Karpas-422 (cell line): ENCODE results near the gene FUT6. TPM values are rescaled to one million over a fixed set of nuclear protein-coding genes. Genes with fewer than 3 reads are reported as not detected.

Experiments used
- DNase-seq: peaks from one replicate; pipeline ENCODE4 v3.0.0-alpha.2; 2015
- H2AFZ ChIP-seq: fragments of 200-600 bp; sonication (generic); 2 replicates; pipeline ENCODE4 v1.6.1; 2014; ENCODE audit warnings: antibody characterized with exemption, low read length, mixed read lengths
- H3K27ac ChIP-seq: fragments of 200-600 bp; sonication (generic); 2 replicates; pipeline ENCODE4 v1.5.1; 2014; ENCODE audit warnings: mild to moderate bottlenecking, low read length, moderate library complexity
- H3K27me3 ChIP-seq: fragments of 200-600 bp; sonication (generic); 2 replicates; pipeline ENCODE4 v1.6.1; 2014; ENCODE audit warnings: low read length, mixed read lengths
- H3K36me3 ChIP-seq: fragments of 200-600 bp; sonication (generic); 2 replicates; pipeline ENCODE4 v1.6.1; 2014; ENCODE audit warnings: low read length, mixed read lengths; ENCODE audit not compliant: insufficient read depth
- H3K4me1 ChIP-seq: fragments of 200-600 bp; sonication (generic); 2 replicates; pipeline ENCODE4 v1.6.1; 2014; ENCODE audit warnings: mild to moderate bottlenecking, low read length, mixed read lengths
- H3K4me2 ChIP-seq: fragments of 200-600 bp; sonication (generic); 2 replicates; pipeline ENCODE4 v1.6.1; 2014; ENCODE audit warnings: low read length, low read depth, mild to moderate bottlenecking; ENCODE audit not compliant: poor library complexity, severe bottlenecking
- H3K4me3 ChIP-seq: fragments of 200-600 bp; sonication (generic); 2 replicates; pipeline ENCODE4 v1.5.1; 2014; ENCODE audit warnings: mild to moderate bottlenecking, antibody characterized with exemption, low read length, mixed read lengths
- H3K79me2 ChIP-seq: fragments of 200-600 bp; sonication (generic); 2 replicates; pipeline ENCODE4 v1.6.1; 2014; ENCODE audit warnings: mild to moderate bottlenecking, low read length, mixed read lengths
- H3K9ac ChIP-seq: fragments of 200-600 bp; sonication (generic); 2 replicates; pipeline ENCODE4 v1.6.0; 2014; ENCODE audit warnings: low read length
- H3K9me2 ChIP-seq: fragments of 200-600 bp; sonication (generic), shearing (Covaris generic); replicated peaks from 2 replicates; pipeline ENCODE4 v1.6.0; 2014; ENCODE audit warnings: mild to moderate bottlenecking, low read length, moderate library complexity; ENCODE audit not compliant: insufficient read depth
- H3K9me3 ChIP-seq: fragments of 300-700, 200-600 bp; sonication (generic); 2 replicates; pipeline ENCODE4 v1.6.1; 2014; ENCODE audit warnings: low read length, mixed read lengths
- H4K20me1 ChIP-seq: fragments of 200-600 bp; sonication (generic); 2 replicates; pipeline ENCODE4 v1.6.1; 2014; ENCODE audit warnings: mild to moderate bottlenecking, antibody characterized with exemption, low read length, low read depth; ENCODE audit not compliant: insufficient read depth
- total RNA-seq: library from RNA; depleted of rRNA; stranded (reverse); fragments of >200 nt; shearing (Covaris generic); gene quantifications from 2 replicates; pipeline ENCODE4 v1.2.3, GENCODE V29; 2014; ENCODE audit warnings: low replicate concordance

Gene FUT6
- total RNA-seq, 1 experiment from 2014 or later, result not detected

DNA sequence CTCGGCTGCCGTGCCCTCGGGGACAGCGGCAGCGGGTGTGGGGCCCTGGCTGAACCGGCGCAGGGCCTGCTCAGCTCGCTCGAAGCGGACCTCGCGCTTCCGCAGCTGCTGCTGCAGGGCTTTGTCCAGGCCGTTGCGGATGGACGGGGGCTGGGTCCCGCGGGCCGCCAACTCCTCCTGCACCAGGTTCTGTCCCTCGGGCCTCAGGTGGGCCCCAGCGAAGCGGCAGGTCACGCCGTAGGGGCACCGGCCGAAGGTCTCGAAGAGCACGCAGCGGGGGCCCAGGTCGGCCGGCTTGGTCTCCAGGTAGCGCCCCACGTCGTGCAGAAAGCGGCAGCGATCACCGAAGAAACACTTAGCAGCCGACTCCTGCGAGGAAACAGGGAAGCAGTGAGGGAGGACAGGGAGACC lies 50.1 kb downstream of the FUT6 start:
- no peak for DNase-seq
- H3K9me2 ChIP-seq, result no peaks in the 10 kb centered on the region
- no peak overlapping the region for H3K9ac ChIP-seq
- H2AFZ ChIP-seq, result no peak overlapping the region
- no peak overlapping the region for H3K27ac ChIP-seq
- H3K4me1 ChIP-seq, result peaks cover 5% of the 10 kb centered on the region
- H3K4me3 ChIP-seq, result no peak overlapping the region
- peaks cover 5% of the 10 kb centered on the region; the same call in 1 of the 2 replicates for H3K36me3 ChIP-seq
- no peaks in the 10 kb centered on the region for H4K20me1 ChIP-seq
- no peaks in the 10 kb centered on the region for H3K27me3 ChIP-seq
- no peaks in the 10 kb centered on the region for H3K9me3 ChIP-seq
- H3K79me2 ChIP-seq, result peaks cover 6% of the 10 kb centered on the region; the same call in 1 of the 2 replicates
- no peak overlapping the region for H3K4me2 ChIP-seq

DNA sequence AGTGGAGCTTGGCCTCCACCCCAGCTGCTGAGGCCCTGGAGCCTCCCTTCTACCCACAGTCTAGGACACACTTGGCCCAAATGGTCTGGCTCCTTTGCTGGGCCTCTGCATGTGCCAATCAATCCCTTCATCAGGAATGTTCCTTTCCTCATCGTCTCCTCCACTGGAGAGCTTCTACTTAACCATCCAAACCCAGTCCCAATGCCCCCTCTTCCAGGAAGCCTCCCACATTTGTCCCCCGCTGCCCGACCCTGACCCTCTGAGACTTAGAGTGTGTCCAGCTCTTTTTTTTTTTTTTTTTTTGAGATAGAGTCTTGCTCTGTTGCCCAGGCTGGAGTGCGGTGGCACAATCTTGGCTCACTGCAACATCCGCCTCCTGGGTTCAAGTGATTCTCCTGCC lies 51.1 kb downstream of the FUT6 start:
- H3K36me3 ChIP-seq, result peaks cover 5% of the 10 kb centered on the region; the same call in 1 of the 2 replicates
- no peak overlapping the region for H3K27ac ChIP-seq

DNA sequence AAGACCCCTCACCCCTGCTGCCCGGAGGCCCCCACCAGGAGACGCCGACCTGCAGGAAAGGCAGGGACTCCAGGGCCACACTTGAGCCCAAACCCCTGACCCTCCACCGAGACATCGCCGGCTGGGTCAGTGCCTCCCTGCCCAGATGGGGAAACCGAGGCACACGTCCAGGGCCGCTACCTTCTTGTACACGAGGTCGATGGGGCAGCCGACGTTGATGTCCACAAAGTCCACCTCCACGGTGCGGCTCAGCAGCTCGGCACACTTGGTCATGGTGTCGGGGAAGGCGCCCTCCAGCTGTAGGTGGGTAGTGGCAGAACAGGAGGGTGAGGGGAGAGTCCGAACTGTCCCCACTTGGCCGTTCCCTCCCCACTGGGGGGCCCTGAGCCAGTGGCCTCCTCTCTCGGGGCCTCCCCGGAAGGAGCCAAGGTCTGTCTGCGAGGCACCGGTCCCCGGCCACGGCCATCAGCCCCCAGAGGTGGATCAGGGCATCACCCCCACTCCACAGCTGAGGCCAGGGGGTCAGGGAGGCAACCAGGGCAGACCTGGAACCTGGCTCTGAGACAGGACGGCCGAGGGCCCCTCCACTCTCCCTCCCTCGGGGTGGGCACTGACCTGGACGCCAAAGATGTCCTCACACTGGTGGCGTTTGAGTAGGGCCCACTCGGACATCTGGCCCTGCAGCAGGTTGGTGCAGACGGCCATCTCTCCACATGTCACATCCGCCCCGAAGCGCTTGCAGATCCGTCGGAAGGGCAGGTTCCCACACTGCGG lies 51.9 kb downstream of the FUT6 start:
- no peak overlapping the region for H3K9ac ChIP-seq
- H2AFZ ChIP-seq, result no peak overlapping the region
- peaks cover 5% of the 10 kb centered on the region; the same call in 1 of the 2 replicates for H3K36me3 ChIP-seq
- H3K27ac ChIP-seq, result no peak overlapping the region
- no peaks in the 10 kb centered on the region for H3K9me3 ChIP-seq
- peaks cover 5% of the 10 kb centered on the region for H3K4me1 ChIP-seq
- H3K27me3 ChIP-seq, result no peaks in the 10 kb centered on the region
- no peaks in the 10 kb centered on the region for H4K20me1 ChIP-seq
- peaks cover 6% of the 10 kb centered on the region; the same call in 1 of the 2 replicates for H3K79me2 ChIP-seq
- no peak overlapping the region for H3K4me3 ChIP-seq
- H3K4me2 ChIP-seq, result no peak overlapping the region
- no peak for DNase-seq
- no peaks in the 10 kb centered on the region for H3K9me2 ChIP-seq

More for the DNA sequence above, 51.1 kb downstream of the FUT6 start:
- H3K4me3 ChIP-seq, result no peak overlapping the region
- no peaks in the 10 kb centered on the region for H3K9me3 ChIP-seq
- H3K4me1 ChIP-seq, result peaks cover 5% of the 10 kb centered on the region
- peaks cover 6% of the 10 kb centered on the region; the same call in 1 of the 2 replicates for H3K79me2 ChIP-seq
- DNase-seq, result no peak
- H2AFZ ChIP-seq, result no peak overlapping the region
- no peak overlapping the region for H3K4me2 ChIP-seq
- no peaks in the 10 kb centered on the region for H4K20me1 ChIP-seq
- H3K9me2 ChIP-seq, result no peaks in the 10 kb centered on the region
- H3K9ac ChIP-seq, result no peak overlapping the region
- no peaks in the 10 kb centered on the region for H3K27me3 ChIP-seq

DNA sequence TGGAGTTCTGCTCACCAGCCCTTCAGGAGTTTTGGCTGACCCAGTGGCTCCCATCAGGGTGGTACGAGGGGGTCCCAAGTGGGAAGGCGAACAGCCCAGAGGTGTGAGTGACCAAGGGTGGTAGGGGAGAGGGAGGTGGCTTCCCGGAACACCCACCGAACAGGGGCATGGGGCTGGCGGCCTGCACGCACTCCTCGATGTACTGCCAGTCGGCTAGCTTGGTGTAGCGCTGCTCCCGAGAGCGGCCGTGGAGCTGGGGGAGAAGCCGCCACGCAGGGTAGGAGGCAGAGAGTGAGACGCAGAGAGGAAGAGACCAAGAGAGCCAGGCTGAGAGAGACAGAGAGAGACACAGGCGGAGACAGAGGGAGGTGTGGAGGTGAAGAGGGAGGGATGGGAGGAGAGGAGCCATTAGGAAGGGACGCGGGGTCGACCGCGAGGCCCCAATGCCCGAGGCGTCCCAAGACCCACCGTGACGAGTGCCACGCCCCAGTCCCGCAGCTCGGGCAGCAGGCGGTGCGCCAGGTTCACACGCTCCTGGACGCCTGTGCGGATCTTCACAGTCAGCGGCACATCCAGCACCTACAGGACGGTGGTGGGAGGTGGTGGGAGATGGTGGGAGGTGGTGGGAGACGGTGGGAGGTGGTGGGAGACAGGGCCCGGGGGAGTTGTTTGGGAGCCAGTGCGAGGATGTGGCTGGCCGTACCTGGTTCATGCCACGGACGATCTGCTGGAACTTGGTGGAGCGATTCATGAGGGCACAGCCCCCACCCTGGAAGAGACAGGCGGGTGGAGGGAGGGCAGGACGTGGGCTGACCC lies 52.7 kb downstream of the FUT6 start:
- H3K27me3 ChIP-seq, result no peaks in the 10 kb centered on the region
- no peak overlapping the region for H3K9ac ChIP-seq
- H3K79me2 ChIP-seq, result peaks cover 6% of the 10 kb centered on the region; the same call in 1 of the 2 replicates
- peaks cover 5% of the 10 kb centered on the region for H3K4me1 ChIP-seq
- no peak overlapping the region for H2AFZ ChIP-seq
- no peak for DNase-seq
- H3K9me3 ChIP-seq, result no peaks in the 10 kb centered on the region
- no peak overlapping the region for H3K27ac ChIP-seq
- H3K36me3 ChIP-seq, result peaks cover 5% of the 10 kb centered on the region; the same call in 1 of the 2 replicates
- H3K4me2 ChIP-seq, result no peak overlapping the region
- H3K9me2 ChIP-seq, result no peaks in the 10 kb centered on the region
- H4K20me1 ChIP-seq, result no peaks in the 10 kb centered on the region
- H3K4me3 ChIP-seq, result no peak overlapping the region

DNA sequence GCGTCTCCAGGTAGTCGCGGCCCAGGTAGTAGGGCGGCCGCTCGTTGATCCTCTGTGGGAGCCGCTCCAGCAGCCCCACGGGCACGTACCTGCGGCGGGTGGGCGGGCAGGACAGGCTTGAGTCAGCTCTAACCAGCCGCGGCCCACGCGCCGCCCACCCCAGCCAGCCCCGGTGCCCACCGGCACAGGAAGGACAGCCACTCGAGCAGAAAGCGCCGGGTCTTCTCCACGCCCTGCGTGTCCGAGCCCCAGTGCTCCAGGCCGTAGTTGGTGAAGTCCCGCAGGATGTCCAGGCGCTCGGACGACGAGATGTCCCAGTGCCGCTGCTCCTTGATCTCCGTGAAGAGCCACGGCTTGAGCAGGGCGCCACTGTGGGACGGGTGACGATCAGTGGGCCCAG lies 54.1 kb downstream of the FUT6 start:
- no peak overlapping the region for H2AFZ ChIP-seq
- peaks cover 5% of the 10 kb centered on the region for H3K4me1 ChIP-seq
- H3K9me3 ChIP-seq, result no peaks in the 10 kb centered on the region
- DNase-seq, result no peak
- H3K9me2 ChIP-seq, result no peaks in the 10 kb centered on the region
- H3K36me3 ChIP-seq, result peaks cover 5% of the 10 kb centered on the region; the same call in 1 of the 2 replicates
- H3K27ac ChIP-seq, result no peak overlapping the region
- H4K20me1 ChIP-seq, result no peaks in the 10 kb centered on the region
- H3K9ac ChIP-seq, result no peak overlapping the region
- H3K79me2 ChIP-seq, result peaks cover 6% of the 10 kb centered on the region; the same call in 1 of the 2 replicates
- H3K4me2 ChIP-seq, result no peak overlapping the region
- no peaks in the 10 kb centered on the region for H3K27me3 ChIP-seq
- H3K4me3 ChIP-seq, result no peak overlapping the region

DNA sequence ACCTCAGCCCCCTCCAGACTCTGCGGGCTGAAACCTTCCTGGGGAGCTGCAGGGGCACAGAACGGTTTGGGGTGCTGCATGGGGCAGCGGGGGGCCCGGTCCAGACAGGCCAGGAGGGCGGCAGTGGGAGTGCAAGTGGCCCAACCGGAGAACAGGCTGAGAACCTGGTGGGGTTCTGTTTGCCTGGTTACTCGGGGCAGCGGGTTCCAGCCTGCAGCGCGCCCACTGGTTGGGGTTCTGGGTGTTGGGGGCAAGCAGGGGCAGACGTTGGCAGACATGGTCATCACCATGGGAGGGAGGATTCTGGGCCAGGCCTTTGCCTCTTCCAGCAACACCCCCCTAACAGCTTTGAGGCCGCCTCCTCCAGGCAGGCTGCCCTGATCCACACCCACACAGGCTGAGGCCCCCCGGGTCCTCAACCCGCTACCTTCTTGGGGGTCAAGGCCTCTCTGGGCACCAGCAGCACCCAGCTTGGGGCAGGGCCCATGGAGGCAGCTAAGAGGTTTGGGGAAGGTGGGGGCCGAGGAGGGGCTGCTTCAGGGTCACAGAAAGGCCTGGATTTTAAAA lies 54.8 kb downstream of the FUT6 start, which contains the start of gene PRR22:
Gene PRR22, minus strand, starts transcription at position 166 of the 567 bp plus-strand sequence. Its CDS starts 86 bp downstream, at position 80.
- no peak within 1 kb of the TSS for H3K9ac ChIP-seq
- no peaks in the 10 kb centered on the region for H3K4me1 ChIP-seq
- H2AFZ ChIP-seq, result no peak within 1 kb of the TSS
- H3K27ac ChIP-seq, result no peak within 1 kb of the TSS
- H3K9me3 ChIP-seq, result no peaks in the 10 kb centered on the region
- no peak for DNase-seq
- no peak within 1 kb of the TSS for H3K4me2 ChIP-seq
- H3K27me3 ChIP-seq, result no peaks in the 10 kb centered on the region
- H3K9me2 ChIP-seq, result no peaks in the 10 kb centered on the region
- no peaks in the 10 kb centered on the region for H3K36me3 ChIP-seq
- no peaks in the 10 kb centered on the region for H3K79me2 ChIP-seq
- no peak within 1 kb of the TSS for H3K4me3 ChIP-seq
- no peaks in the 10 kb centered on the region for H4K20me1 ChIP-seq

DNA sequence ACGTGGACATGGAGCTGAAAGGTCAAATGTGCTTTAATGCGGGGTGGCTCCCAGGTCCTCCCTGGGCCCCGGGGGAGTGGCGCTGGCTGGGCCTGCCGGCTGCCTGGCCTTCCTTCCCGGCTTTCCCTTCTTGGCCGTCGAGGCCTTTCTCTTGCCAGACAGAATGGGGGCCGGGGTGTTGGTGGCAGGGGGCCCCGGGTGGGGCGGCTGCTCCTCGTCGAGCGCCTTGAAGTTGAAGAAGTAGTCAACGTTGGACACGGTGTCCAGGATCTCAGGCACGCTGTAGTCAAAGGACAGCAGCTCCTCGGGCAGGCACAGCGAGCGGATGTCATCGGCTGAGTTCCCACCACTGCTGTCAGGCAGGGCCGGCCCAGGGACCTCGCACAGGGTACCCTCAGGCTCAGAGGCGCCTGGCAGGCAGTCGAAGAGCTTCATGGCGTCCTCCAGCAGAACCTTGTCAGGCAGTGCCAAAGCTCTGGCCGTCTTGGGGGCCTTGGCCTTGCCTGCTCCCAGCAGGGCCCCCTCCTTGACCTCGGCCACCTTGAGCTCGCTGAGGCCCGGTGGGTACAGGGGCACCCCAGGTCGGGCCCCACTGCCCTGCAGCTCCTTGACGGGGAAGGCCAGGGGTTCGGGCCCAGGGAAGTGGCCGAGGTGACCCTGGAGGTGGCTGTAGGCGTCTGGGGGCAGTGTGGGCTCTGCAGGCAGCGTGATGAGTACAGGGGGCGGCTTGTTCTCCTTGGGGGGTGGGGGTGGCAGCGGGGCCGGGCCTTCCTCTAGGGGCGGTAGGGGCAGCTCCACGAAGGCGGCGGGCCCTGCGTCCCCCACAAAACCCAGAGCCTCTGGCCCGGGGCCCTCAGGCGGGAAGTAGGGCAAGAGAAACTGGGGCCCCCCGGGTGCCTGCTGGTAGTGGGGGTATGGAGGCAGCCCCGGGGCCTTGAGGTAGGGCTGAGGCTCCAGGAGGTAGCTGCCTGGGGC lies 56.3 kb downstream of the FUT6 start:
- no peak overlapping the region for H2AFZ ChIP-seq
- H3K4me1 ChIP-seq, result no peaks in the 10 kb centered on the region
- no peaks in the 10 kb centered on the region for H3K9me2 ChIP-seq
- no peak overlapping the region for H3K4me2 ChIP-seq
- DNase-seq, result no peak
- H3K4me3 ChIP-seq, result no peak overlapping the region
- no peaks in the 10 kb centered on the region for H3K79me2 ChIP-seq
- no peaks in the 10 kb centered on the region for H3K9me3 ChIP-seq
- H3K27me3 ChIP-seq, result no peaks in the 10 kb centered on the region
- no peaks in the 10 kb centered on the region for H4K20me1 ChIP-seq
- no peaks in the 10 kb centered on the region for H3K36me3 ChIP-seq
- H3K9ac ChIP-seq, result no peak overlapping the region
- no peak overlapping the region for H3K27ac ChIP-seq
